Measurements from ENCODE around the gene LCN1.
"Not testable (repeated sequence)": the region's sequence is repeated elsewhere in the genome, so short reads cannot be mapped to it uniquely, and the experiment has no call there.

Gene LCN1

DNA sequence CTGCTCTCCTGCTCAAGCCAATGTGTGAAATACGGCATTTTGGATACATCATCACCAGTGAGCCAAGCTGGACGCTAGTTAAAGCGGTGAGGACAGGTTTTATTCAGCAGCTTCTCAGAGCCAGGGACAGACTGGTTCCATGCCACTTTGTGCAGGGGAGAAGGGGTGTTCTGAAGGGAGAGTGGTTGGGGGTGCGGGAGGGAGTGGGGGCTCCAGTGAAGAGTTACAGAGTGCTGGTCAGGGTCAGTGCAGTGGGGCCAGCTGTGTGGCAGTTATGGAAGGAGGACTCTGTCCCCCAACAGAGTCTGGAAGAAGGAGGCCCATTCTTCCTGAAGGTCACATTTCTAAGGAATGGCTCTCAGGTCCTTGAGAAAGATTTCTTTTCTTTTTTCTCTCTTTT, 13.6 kb downstream of the LCN1 start:
- not testable (repeated sequence) for H3K4me3 ChIP-seq (ENCODE audit: low read depth in 1 of 2, low read length in 2 of 2); H3K9ac ChIP-seq (ENCODE audit: low read depth in 1 of 2, low read length in 2 of 2); H3K27me3 ChIP-seq (ENCODE audit: control insufficient read depth in 1 of 2, insufficient read depth in 2 of 2, low read length in 2 of 2); H3K4me1 ChIP-seq (ENCODE audit: control insufficient read depth in 1 of 2, insufficient read depth in 2 of 2, low read length in 2 of 2); H3K9me3 ChIP-seq (ENCODE audit: control insufficient read depth in 1 of 2, low read length in 2 of 2); H3K36me3 ChIP-seq (ENCODE audit: control insufficient read depth in 1 of 2, insufficient read depth in 2 of 2, low read length in 2 of 2); H3K27ac ChIP-seq (ENCODE audit: low read depth, low read length)

DNA sequence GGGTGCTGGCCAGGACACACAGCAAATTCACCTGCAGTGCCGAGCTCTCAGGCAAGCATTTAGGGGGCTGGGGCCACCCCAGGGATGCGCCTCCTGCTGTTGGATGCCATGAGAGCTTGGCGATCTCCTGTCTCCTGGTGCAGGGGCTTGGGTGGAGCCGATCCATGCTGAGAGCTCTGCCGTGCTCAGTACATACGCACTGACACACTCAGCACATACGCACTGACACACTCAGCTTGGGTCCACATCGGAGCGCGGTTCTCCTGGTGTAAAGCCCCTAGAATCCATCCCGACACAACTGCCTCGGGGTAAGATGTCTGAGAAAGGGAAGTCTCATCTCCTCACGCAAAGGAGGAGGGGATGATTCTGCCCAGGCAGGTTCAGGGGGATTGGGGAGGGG, 14.4 kb downstream of the LCN1 start:
- H3K4me1 ChIP-seq (ENCODE audit: control insufficient read depth in 1 of 2, insufficient read depth in 2 of 2, low read length in 2 of 2); H3K36me3 ChIP-seq (ENCODE audit: control insufficient read depth in 1 of 2, insufficient read depth in 2 of 2, low read length in 2 of 2); H3K9me3 ChIP-seq (ENCODE audit: control insufficient read depth in 1 of 2, low read length in 2 of 2); H3K9ac ChIP-seq (ENCODE audit: low read depth in 1 of 2, low read length in 2 of 2); H3K4me3 ChIP-seq (ENCODE audit: low read depth in 1 of 2, low read length in 2 of 2); H3K27me3 ChIP-seq (ENCODE audit: control insufficient read depth in 1 of 2, insufficient read depth in 2 of 2, low read length in 2 of 2); H3K27ac ChIP-seq (ENCODE audit: low read depth, low read length): not testable (repeated sequence)

DNA sequence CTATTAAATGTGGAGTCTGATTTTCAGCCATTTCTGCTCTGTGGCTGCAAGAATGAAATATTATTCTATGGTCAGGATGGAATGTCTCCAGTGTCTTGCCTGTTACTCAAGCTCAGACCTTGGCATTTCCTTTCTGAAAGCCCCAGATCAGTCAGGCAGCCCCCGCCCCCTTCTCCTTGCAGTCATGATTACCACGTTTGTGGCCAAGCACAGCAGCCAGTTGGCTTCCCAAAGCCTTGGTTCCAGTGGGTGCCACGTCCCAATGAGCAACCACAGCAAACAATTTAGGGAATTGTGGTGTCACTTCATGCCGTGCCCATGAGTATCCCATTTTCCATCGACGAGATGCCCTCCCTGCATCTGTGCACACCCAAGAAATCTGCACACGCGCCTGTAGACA, 15.0 kb downstream of the LCN1 start:
- Histone ChIP-seq H3K4me1 (ENCODE audit: control insufficient read depth in 1 of 2, insufficient read depth in 2 of 2, low read length in 2 of 2) (peaks cover 0 to 4% of the 10 kb centered on the region in 2 donors), H3K9ac (ENCODE audit: low read depth in 1 of 2, low read length in 2 of 2) (no peak overlapping the region), H3K27ac (ENCODE audit: low read depth, low read length) (no peak overlapping the region), H3K36me3 (ENCODE audit: control insufficient read depth in 1 of 2, insufficient read depth in 2 of 2, low read length in 2 of 2) (no peaks in the 10 kb centered on the region), H3K9me3 (ENCODE audit: control insufficient read depth in 1 of 2, low read length in 2 of 2) (no peaks in the 10 kb centered on the region), H3K27me3 (ENCODE audit: control insufficient read depth in 1 of 2, insufficient read depth in 2 of 2, low read length in 2 of 2) (no peaks in the 10 kb centered on the region), H3K4me3 (ENCODE audit: low read depth in 1 of 2, low read length in 2 of 2) (no peak overlapping the region)

DNA sequence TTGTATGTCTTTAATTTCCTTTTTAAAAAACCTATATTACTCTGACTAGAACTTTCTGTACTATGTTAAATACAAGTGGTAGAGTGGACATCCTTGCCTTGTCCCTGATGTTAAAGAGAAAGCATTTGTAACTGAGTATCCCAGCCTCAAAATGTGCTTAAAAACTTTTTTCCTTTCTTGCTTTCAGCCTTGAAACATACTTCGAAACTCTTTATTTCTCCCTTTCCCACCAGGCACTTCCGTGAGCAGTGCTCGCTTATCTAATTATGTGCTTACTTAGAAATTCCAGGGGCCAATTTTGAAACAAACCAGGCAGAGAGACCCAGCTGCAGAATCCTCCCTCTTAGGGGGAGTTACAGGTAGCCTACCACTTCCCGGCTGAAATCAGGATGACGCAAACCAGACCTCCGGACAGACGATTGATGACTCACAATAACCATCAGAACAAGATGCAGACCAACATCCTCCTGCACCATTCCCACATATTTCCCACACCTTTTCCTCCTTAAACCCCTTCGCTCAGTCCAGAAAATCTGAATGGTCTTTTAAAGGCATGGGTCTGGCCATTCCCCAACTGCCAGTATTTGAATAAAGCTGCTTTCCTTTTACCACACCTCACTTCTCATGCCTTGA, 22.1 kb downstream of the LCN1 start:
- not testable (repeated sequence) for H3K36me3 ChIP-seq (ENCODE audit: control insufficient read depth in 1 of 2, insufficient read depth in 2 of 2, low read length in 2 of 2); H3K27me3 ChIP-seq (ENCODE audit: control insufficient read depth in 1 of 2, insufficient read depth in 2 of 2, low read length in 2 of 2); H3K27ac ChIP-seq (ENCODE audit: low read depth, low read length); H3K4me1 ChIP-seq (ENCODE audit: control insufficient read depth in 1 of 2, insufficient read depth in 2 of 2, low read length in 2 of 2); H3K9ac ChIP-seq (ENCODE audit: low read depth in 1 of 2, low read length in 2 of 2); H3K9me3 ChIP-seq (ENCODE audit: control insufficient read depth in 1 of 2, low read length in 2 of 2); H3K4me3 ChIP-seq (ENCODE audit: low read depth in 1 of 2, low read length in 2 of 2)

DNA sequence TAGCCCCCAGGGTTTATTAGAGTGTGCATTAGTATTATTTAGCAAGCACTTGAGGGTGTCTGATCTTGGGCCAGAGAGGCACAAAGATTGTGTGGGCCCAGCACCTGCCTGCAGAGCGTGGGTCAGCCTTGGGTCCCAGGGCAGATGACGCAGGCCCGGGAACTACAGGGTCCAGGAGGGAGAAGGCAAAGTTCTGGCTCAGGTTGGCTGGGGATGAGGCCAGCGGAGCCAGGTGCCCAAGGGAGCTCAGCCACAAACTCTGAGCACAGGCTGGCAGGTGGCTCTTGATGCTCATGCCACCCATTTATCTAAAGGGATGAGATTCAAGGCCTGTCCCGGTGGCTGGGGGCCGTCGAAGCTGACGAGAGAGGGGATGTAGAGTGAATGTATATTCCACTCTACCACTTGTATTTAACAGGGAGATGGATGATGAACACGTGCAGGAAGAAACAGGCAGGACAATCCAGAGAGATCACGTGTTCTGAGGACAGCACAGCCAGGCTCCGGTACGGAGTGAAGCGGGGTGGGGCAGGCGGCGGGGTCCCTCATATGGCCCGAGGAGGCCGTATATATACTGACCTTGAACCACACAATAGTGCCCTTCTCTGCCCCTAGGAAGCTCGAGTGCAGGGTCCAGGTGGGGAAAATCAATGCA, 23.9 kb downstream of the LCN1 start:
- Histone ChIP-seq H3K4me1 (ENCODE audit: control insufficient read depth in 1 of 2, insufficient read depth in 2 of 2, low read length in 2 of 2) (no peaks in the 10 kb centered on the region), H3K36me3 (ENCODE audit: control insufficient read depth in 1 of 2, insufficient read depth in 2 of 2, low read length in 2 of 2) (no peaks in the 10 kb centered on the region), H3K27ac (ENCODE audit: low read depth, low read length) (no peak overlapping the region), H3K27me3 (ENCODE audit: control insufficient read depth in 1 of 2, insufficient read depth in 2 of 2, low read length in 2 of 2) (no peaks in the 10 kb centered on the region), H3K9me3 (ENCODE audit: control insufficient read depth in 1 of 2, low read length in 2 of 2) (no peaks in the 10 kb centered on the region), H3K4me3 (ENCODE audit: low read depth in 1 of 2, low read length in 2 of 2) (no peak overlapping the region), H3K9ac (ENCODE audit: low read depth in 1 of 2, low read length in 2 of 2) (no peak overlapping the region)

DNA sequence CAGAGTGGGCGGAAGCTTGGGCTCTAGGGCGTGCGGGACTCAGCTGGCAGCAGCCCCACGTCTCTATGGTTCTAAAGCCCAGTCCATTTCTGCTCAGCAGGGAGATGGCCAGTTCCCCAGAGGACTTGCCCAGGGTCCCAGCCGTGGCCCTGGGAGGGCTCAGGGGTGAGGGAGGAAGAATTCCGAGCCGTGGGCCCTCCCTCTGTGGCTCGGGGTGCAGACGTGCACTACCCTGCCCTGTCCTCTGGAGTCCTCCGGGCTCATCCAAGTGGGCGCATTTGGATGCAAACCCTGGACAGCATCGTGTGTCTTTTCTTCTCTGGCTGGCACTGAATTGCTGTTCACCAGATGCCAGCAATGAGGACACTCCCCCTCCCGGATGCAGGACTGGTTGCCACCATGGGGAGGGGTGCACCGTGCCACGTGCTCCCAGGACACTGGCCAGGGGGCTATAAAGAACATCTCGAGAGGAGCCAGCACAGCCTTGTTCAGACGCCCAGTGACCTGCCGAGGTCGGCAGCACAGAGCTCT, 24.5 kb downstream of the LCN1 start, which contains the start of gene OBP2A:
OBP2A (plus strand) TSS at position 481 of the 531 bp plus-strand sequence. CDS start 55 bp downstream, outside the sequence.
- H3K4me3 ChIP-seq (ENCODE audit: low read depth in 1 of 2, low read length in 2 of 2); H3K9me3 ChIP-seq (ENCODE audit: control insufficient read depth in 1 of 2, low read length in 2 of 2); H3K36me3 ChIP-seq (ENCODE audit: control insufficient read depth in 1 of 2, insufficient read depth in 2 of 2, low read length in 2 of 2); H3K27ac ChIP-seq (ENCODE audit: low read depth, low read length); H3K27me3 ChIP-seq (ENCODE audit: control insufficient read depth in 1 of 2, insufficient read depth in 2 of 2, low read length in 2 of 2); H3K4me1 ChIP-seq (ENCODE audit: control insufficient read depth in 1 of 2, insufficient read depth in 2 of 2, low read length in 2 of 2); H3K9ac ChIP-seq (ENCODE audit: low read depth in 1 of 2, low read length in 2 of 2): not testable (repeated sequence)

DNA sequence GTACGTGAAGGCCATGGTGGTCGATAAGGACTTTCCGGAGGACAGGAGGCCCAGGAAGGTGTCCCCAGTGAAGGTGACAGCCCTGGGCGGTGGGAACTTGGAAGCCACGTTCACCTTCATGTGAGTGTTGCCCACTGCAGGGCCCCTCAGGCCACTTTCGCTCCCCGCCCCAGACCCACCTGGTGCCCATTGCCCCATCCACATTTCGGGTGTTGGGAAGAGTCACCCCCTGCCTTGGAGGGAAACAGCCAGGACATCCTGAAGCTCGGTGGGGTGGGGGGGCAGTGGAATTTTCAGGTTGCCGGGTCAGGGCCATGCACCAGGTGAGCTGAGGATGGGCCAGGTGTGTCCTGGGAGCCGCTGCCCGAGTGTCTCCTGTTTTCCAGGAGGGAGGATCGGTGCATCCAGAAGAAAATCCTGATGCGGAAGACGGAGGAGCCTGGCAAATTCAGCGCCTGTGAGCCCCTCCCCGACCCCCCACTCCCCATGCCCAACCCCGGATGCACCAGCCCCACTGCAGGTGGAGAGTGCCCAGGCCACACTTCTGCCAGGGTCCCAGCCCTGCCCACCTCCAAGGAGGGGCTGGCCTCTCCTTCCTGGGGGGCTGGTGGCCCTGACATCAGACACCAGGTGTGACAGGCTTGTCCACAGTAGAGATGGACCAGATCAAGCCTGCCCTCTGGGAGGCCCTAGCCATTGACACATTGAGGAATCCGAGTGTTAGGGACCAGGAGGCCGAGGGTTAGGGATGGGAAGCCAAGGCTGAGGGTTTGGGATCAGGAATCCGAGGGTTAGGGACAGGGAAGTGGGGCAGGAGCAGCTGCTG, 25.8 kb downstream of the LCN1 start:
- H3K27ac ChIP-seq (ENCODE audit: low read depth, low read length); H3K9ac ChIP-seq (ENCODE audit: low read depth in 1 of 2, low read length in 2 of 2); H3K27me3 ChIP-seq (ENCODE audit: control insufficient read depth in 1 of 2, insufficient read depth in 2 of 2, low read length in 2 of 2); H3K4me1 ChIP-seq (ENCODE audit: control insufficient read depth in 1 of 2, insufficient read depth in 2 of 2, low read length in 2 of 2); H3K36me3 ChIP-seq (ENCODE audit: control insufficient read depth in 1 of 2, insufficient read depth in 2 of 2, low read length in 2 of 2); H3K4me3 ChIP-seq (ENCODE audit: low read depth in 1 of 2, low read length in 2 of 2); H3K9me3 ChIP-seq (ENCODE audit: control insufficient read depth in 1 of 2, low read length in 2 of 2): not testable (repeated sequence)

DNA sequence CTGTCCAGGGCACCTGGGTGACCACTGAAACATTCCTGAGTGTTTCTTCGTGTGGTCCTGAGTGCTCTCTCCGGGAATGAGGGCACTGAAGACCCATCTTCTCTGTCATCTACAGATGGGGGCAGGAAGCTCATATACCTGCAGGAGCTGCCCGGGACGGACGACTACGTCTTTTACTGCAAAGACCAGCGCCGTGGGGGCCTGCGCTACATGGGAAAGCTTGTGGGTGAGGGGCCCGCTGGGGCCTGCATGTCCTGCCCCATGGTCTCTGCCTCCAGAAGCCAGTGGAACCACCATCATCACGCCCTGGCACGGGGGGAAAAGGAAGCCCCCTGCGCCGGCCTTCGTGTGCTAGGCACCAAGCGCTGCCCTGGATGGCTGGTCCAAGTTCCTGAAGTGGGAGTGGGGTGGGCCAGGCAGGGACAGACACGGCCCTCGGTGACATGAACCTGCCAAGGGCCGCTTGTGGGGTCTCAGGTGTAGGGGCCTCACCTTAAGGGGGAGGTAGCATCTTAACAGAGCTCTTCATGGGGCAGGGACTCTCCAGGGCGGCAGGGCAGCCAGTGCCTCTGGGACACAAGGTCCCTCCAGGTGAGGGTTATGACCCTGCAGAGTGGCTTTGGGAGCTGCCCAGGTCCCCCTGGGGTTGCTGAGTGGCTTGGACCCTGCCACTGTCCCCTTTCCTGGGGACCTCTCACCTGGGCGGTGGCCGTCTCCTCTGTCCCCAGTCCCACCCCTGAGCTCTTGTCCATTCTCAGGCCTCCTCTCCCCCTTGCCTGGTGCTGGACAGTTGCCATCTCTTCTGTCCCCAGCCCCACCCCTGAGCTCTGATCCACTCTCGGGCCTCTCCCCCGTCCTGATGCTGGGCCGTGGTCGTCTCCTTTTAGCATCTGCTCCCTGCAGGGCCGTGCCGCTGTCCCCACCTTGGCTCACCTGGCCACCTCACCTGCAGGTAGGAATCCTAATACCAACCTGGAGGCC, 26.8 kb downstream of the LCN1 start:
- no peaks in the 10 kb centered on the region for H3K9me3 ChIP-seq (ENCODE audit: control insufficient read depth in 1 of 2, low read length in 2 of 2)
- H3K27ac ChIP-seq (ENCODE audit: low read depth, low read length): no peak overlapping the region
- no peaks in the 10 kb centered on the region for H3K27me3 ChIP-seq (ENCODE audit: control insufficient read depth in 1 of 2, insufficient read depth in 2 of 2, low read length in 2 of 2)

DNA sequence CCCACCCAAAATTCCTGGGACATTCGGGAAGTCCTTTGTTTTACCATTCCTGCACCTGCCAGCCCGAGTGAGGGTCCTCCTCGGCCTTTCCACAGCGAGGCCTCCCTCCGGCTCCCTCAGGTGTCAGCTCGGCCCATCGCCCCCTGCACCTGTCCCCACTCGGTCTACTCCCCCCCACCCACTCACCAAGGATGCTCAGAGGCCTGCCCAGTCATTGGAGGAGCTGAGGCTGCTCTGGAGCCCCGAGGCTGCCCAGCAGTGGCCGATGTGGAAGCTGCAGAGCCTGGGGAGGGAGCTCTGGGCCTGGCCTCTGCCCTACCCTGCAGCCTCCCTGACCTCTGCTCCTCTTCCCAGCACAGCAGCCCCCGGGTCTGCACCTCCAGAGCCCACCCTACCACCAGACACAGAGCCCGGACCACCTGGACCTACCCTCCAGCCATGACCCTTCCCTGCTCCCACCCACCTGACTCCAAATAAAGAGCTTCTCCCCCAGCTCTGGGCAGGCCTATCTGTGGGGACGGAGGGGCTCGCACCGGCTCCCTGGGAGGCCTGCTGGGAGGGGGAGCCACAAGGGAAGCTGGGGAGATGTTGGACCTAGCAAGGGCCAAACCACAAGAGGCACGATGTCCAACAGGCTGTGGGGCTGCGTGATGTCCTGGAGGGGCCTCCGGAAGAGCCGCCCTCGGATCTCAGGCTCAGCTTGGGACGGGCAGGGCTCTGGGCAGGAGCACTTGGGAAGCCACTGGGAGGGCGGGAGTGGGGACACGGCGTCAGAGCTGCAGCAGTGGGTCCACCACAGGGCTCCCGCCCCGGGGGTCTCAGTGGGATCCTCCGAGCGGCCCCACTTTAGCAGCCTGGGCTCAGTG, 28.5 kb downstream of the LCN1 start:
- H3K9me3 ChIP-seq (ENCODE audit: control insufficient read depth in 1 of 2, low read length in 2 of 2); H3K36me3 ChIP-seq (ENCODE audit: control insufficient read depth in 1 of 2, insufficient read depth in 2 of 2, low read length in 2 of 2); H3K27ac ChIP-seq (ENCODE audit: low read depth, low read length); H3K27me3 ChIP-seq (ENCODE audit: control insufficient read depth in 1 of 2, insufficient read depth in 2 of 2, low read length in 2 of 2); H3K4me1 ChIP-seq (ENCODE audit: control insufficient read depth in 1 of 2, insufficient read depth in 2 of 2, low read length in 2 of 2); H3K4me3 ChIP-seq (ENCODE audit: low read depth in 1 of 2, low read length in 2 of 2); H3K9ac ChIP-seq (ENCODE audit: low read depth in 1 of 2, low read length in 2 of 2): not testable (repeated sequence)

More for the DNA sequence above, 26.8 kb downstream of the LCN1 start:
- H3K9ac ChIP-seq (ENCODE audit: low read depth in 1 of 2, low read length in 2 of 2): no peak overlapping the region
- H3K36me3 ChIP-seq (ENCODE audit: control insufficient read depth in 1 of 2, insufficient read depth in 2 of 2, low read length in 2 of 2): no peaks in the 10 kb centered on the region
- H3K4me3 ChIP-seq (ENCODE audit: low read depth in 1 of 2, low read length in 2 of 2): no peak overlapping the region
- H3K4me1 ChIP-seq (ENCODE audit: control insufficient read depth in 1 of 2, insufficient read depth in 2 of 2, low read length in 2 of 2): no peaks in the 10 kb centered on the region
